ENCODE data around the gene P2RX4.
"Not testable (repeated sequence)": the region's sequence is repeated elsewhere in the genome, so short reads cannot be mapped to it uniquely, and the experiment has no call there.

Gene P2RX4

GRCh38 chr12:121223292-121224285 lies 13.7 kb downstream of the P2RX4 start:
- DNase-seq = no peak

- DNase-seq = no peak
These were observed 14.7 kb downstream of the P2RX4 start for GRCh38 chr12:121224591-121224990.

GRCh38 chr12:121226399-121226798 lies 16.5 kb downstream of the P2RX4 start:
- DNase-seq = no peak

- DNase-seq = not testable (repeated sequence)
These were observed 16.9 kb downstream of the P2RX4 start for GRCh38 chr12:121226871-121227270.

- peak; percentile 91 for DNase-seq
These were observed 17.4 kb downstream of the P2RX4 start for GRCh38 chr12:121227294-121227693.

GRCh38 chr12:121228919-121229665 lies 19.2 kb downstream of the P2RX4 start:
- no peak for DNase-seq

- DNase-seq = peak; percentile 75
These were observed 20.1 kb downstream of the P2RX4 start for GRCh38 chr12:121229826-121230537.

GRCh38 chr12:121230538-121230907 lies 20.6 kb downstream of the P2RX4 start:
- no peak for DNase-seq

- DNase-seq = no peak
These were observed 22.2 kb downstream of the P2RX4 start for GRCh38 chr12:121232163-121232562.

GRCh38 chr12:121232977-121233627 lies 23.2 kb downstream of the P2RX4 start:
- DNase-seq = no peak

- no peak for DNase-seq
These were observed 23.7 kb downstream of the P2RX4 start for GRCh38 chr12:121233628-121234020.

GRCh38 chr12:121236776-121237175 lies 26.8 kb downstream of the P2RX4 start:
- no peak for DNase-seq

- DNase-seq = no peak
These were observed 27.5 kb downstream of the P2RX4 start for GRCh38 chr12:121237415-121237814.

GRCh38 chr12:121238086-121238485 lies 28.2 kb downstream of the P2RX4 start:
- DNase-seq = peak; percentile 55

- peak; percentile 96 for DNase-seq
These were observed 28.8 kb downstream of the P2RX4 start for GRCh38 chr12:121238604-121239350.

GRCh38 chr12:121239351-121240061 lies 29.6 kb downstream of the P2RX4 start:
- DNase-seq = no peak

GRCh38 chr12:121240062-121240420 lies 30.1 kb downstream of the P2RX4 start:
- no peak for DNase-seq

- DNase-seq = no peak
These were observed 30.7 kb downstream of the P2RX4 start for GRCh38 chr12:121240484-121241101.

- no peak for DNase-seq
These were observed 31.4 kb downstream of the P2RX4 start for GRCh38 chr12:121241156-121241970.

GRCh38 chr12:121245031-121245430 lies 35.1 kb downstream of the P2RX4 start:
- DNase-seq = no peak
